Nephron progenitor cell (in vitro differentiated cells): ENCODE results near the gene MACROD2.

Experiments
- DNase-seq: peaks from one replicate; pipeline ENCODE4 v3.0.0; 2021
- H3K27ac Mint-ChIP-seq: 2 replicates; pipeline ENCODE4 v1.8.0; 2021; ENCODE audit warnings: mild to moderate bottlenecking, moderate library complexity, mixed read lengths
- H3K27me3 Mint-ChIP-seq: 2 replicates; pipeline ENCODE4 v1.8.0; 2021; ENCODE audit warnings: mild to moderate bottlenecking, low read depth, mixed read lengths; ENCODE audit not compliant: poor library complexity
- H3K36me3 Mint-ChIP-seq: 2 replicates; pipeline ENCODE4 v1.8.0; 2021; ENCODE audit warnings: low read depth, mixed read lengths
- H3K4me1 Mint-ChIP-seq: 2 replicates; pipeline ENCODE4 v1.8.0; 2021; ENCODE audit warnings: mixed read lengths
- H3K4me3 Mint-ChIP-seq: 2 replicates; pipeline ENCODE4 v1.8.0; 2021; ENCODE audit warnings: mild to moderate bottlenecking, moderate library complexity, mixed read lengths
- H3K9me3 Mint-ChIP-seq: 2 replicates; pipeline ENCODE4 v1.8.0; 2021; ENCODE audit warnings: mild to moderate bottlenecking, moderate library complexity, mixed read lengths
- TF ChIP-seq, protein P1 (sequence below): fragments of 200-600 bp; sonication (generic); IDR thresholded peaks from 2 replicates; pipeline ENCODE4 v1.5.0; 2021; ENCODE audit warnings: antibody characterized with exemption

MACROD2 gene

DNA sequence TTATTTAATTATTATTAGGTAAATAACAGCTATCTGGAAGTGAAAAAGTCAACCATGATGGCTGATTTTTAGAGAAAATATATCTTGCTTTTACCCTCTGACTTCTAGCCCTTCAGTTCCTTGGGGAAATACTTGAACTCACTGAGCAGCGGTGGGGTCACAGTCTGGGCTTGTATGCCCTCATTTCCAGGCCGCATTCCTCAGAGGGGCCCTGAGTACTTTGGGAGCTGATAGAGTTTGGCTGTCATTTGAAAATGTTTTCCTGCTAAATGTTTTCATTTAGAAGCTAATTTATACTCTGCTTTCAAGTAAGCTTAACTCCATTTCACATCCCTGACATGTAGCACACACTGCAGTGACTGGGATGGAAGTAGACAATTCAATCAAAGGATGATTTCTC, 1549.4 kb downstream of the MACROD2 start:
- Mint-ChIP-seq H3K27ac (no peak overlapping the region), H3K9me3 (no peaks in the 10 kb centered on the region)

DNA sequence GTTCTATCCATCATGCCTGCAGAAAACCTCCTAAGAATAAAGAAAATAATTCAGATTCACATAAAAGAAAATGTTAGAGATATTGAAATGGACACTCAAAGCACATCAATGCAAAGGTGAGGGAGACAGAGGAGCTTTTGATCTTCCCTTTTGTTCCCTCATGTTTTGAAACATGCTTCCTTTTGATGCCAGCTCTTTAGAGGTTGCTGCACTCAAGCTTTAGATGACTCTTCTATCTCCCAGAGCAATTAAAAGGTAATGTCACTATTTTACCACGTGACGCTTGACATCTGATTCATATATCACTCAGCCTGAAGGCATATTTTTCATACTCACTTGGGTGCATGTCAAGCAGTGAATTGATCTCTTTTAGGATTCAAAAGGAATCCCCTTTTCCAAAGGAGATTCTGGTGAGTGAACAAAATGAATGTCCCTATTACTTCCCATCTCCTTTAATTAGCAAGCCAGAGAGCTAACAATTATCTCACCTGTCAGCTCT, 1551.3 kb downstream of the MACROD2 start:
- Mint-ChIP-seq H3K4me3 (no peak overlapping the region), H3K4me1 (peaks cover 10% of the 10 kb centered on the region), H3K9me3 (no peaks in the 10 kb centered on the region), H3K27ac (no peak overlapping the region), H3K36me3 (no peaks in the 10 kb centered on the region), H3K27me3 (no peaks in the 10 kb centered on the region)
- no peak for DNase-seq
- TF ChIP-seq, protein P1, sequence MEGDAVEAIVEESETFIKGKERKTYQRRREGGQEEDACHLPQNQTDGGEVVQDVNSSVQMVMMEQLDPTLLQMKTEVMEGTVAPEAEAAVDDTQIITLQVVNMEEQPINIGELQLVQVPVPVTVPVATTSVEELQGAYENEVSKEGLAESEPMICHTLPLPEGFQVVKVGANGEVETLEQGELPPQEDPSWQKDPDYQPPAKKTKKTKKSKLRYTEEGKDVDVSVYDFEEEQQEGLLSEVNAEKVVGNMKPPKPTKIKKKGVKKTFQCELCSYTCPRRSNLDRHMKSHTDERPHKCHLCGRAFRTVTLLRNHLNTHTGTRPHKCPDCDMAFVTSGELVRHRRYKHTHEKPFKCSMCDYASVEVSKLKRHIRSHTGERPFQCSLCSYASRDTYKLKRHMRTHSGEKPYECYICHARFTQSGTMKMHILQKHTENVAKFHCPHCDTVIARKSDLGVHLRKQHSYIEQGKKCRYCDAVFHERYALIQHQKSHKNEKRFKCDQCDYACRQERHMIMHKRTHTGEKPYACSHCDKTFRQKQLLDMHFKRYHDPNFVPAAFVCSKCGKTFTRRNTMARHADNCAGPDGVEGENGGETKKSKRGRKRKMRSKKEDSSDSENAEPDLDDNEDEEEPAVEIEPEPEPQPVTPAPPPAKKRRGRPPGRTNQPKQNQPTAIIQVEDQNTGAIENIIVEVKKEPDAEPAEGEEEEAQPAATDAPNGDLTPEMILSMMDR = no peak

More for the DNA sequence above, 1549.4 kb downstream of the MACROD2 start:
- Mint-ChIP-seq H3K36me3 (no peaks in the 10 kb centered on the region), H3K4me1 (peaks cover 10% of the 10 kb centered on the region), H3K4me3 (no peak overlapping the region), H3K27me3 (no peaks in the 10 kb centered on the region)
- TF ChIP-seq, protein P1 = no peak
- DNase-seq = peak; percentile 17

DNA sequence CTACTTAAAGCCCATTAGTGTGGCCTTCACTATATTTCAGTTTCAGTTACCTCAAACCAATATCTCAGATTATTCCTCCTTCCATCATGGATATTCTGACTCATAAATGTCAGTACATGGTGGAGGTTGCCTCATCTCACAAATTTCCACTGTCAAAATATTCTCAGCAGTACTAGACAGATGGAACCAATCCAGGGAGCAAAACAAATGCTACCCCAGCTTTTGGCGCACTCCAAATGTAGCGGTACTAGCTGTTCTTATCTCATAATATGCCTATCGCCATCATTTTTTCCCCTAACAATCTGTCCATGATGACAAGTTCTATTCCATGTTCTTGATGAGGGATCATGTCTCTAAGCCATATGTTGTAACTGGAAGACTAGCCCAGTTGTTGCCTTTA, 1551.8 kb downstream of the MACROD2 start:
- H3K27me3 Mint-ChIP-seq = no peaks in the 10 kb centered on the region
- H3K4me3 Mint-ChIP-seq = no peak overlapping the region
- peaks cover 3% of the 10 kb centered on the region for H3K9me3 Mint-ChIP-seq
- no peak for DNase-seq
- TF ChIP-seq, protein P1 = no peak
- no peak overlapping the region for H3K27ac Mint-ChIP-seq
- H3K36me3 Mint-ChIP-seq = no peaks in the 10 kb centered on the region
- H3K4me1 Mint-ChIP-seq = peaks cover 10% of the 10 kb centered on the region

DNA sequence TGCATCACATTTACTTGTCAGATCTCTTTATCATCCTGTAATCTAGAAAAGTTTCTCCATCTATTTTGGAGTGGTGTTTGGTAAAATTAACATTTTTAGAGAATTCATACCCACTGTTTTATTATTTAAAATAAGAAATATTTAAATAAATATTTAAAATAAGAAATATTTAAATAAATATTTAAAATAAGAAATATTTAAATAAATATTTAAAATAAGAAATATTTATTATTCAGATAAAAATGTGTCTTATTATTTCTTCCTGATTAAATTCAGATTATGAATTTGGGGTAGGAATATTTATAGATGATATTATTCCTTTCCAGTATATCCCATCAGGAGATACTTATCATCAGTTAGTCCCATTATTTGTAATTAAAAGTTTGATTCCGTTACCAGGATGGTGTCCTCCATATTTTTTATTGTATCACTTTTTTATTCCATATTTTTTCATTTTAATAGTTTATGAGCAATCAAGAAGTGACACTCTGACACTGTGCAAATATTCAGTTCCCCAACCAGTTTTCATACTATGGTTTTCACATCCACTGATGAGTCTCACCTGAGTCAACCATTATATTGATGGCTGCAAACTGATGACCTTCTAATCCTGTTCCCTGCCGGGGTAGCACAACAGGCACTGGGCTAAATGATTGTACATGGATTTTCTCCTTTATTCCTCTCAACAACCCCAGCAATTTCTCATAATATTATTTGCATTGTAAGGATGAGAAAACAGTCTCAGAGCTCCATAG, 1555.0 kb downstream of the MACROD2 start:
- TF ChIP-seq, protein P1 = no peak
- Mint-ChIP-seq H3K27ac (no peak overlapping the region), H3K36me3 (no peaks in the 10 kb centered on the region), H3K4me3 (no peak overlapping the region), H3K9me3 (peaks cover 15% of the 10 kb centered on the region), H3K27me3 (no peaks in the 10 kb centered on the region), H3K4me1 (peaks cover 5% of the 10 kb centered on the region)
- DNase-seq = no peak

DNA sequence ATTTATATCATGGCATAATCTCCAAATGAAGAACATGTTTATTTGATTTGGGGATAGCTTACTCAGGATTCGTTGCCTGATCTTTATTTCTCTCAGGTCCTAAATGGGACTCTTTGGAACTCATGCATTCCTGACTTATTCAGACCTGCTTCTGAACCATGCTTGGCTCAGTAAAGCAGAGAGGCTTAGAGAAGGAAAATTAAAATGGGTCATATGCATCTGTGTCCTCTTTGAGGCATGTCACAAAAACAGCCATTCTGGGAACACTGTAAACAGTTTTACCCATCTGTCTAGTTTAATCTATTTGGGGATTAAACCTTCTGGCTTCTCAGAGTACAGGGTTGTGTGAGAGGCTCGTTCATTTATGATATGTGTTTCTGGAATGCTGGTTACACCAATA, 1560.6 kb downstream of the MACROD2 start:
- DNase-seq = no peak
- H3K36me3 Mint-ChIP-seq = no peaks in the 10 kb centered on the region
- peaks cover 21% of the 10 kb centered on the region for H3K9me3 Mint-ChIP-seq
- no peak overlapping the region for H3K4me3 Mint-ChIP-seq
- no peaks in the 10 kb centered on the region for H3K27me3 Mint-ChIP-seq
- peaks cover 10% of the 10 kb centered on the region for H3K4me1 Mint-ChIP-seq
- H3K27ac Mint-ChIP-seq = no peak overlapping the region
- TF ChIP-seq, protein P1 = no peak

DNA sequence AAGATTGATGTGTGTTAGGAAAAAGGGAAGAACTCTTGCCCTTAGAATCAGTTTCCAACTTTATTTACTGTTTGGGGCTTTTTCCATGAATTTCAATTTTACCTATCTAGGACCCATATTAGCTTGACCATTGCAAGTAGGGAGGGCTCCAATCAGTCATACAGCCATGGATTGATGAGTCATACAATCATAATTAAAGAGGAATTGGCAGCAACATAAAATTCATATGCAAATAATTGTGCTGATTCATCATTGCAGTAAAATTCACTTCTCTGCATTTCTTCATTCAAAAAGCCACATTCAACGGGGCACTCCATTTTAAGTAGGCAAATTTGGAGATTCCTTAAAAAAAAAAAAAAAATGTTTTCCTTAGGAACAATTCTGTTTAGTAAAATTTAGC, 1561.6 kb downstream of the MACROD2 start:
- Mint-ChIP-seq H3K9me3 (peaks cover 21% of the 10 kb centered on the region), H3K27ac (no peak overlapping the region), H3K4me1 (peaks cover 10% of the 10 kb centered on the region), H3K36me3 (no peaks in the 10 kb centered on the region), H3K4me3 (no peak overlapping the region), H3K27me3 (peaks cover 3% of the 10 kb centered on the region)
- TF ChIP-seq, protein P1 = no peak
- DNase-seq = no peak
